AG08396 (cell line): ENCODE measurements around the gene POMGNT2.
A peak's percentile ranks its signal among the peaks of the same experiment; 100 is the strongest.
"Not testable (repeated sequence)": the region's sequence is repeated elsewhere in the genome, so short reads cannot be mapped to it uniquely, and the experiment has no call there.

ENCODE experiments used
- DNase-seq: peaks from one replicate; pipeline ENCODE4 v3.0.0; 2012; ENCODE audit warnings: low spot score, mixed read lengths

The POMGNT2 gene

DNA sequence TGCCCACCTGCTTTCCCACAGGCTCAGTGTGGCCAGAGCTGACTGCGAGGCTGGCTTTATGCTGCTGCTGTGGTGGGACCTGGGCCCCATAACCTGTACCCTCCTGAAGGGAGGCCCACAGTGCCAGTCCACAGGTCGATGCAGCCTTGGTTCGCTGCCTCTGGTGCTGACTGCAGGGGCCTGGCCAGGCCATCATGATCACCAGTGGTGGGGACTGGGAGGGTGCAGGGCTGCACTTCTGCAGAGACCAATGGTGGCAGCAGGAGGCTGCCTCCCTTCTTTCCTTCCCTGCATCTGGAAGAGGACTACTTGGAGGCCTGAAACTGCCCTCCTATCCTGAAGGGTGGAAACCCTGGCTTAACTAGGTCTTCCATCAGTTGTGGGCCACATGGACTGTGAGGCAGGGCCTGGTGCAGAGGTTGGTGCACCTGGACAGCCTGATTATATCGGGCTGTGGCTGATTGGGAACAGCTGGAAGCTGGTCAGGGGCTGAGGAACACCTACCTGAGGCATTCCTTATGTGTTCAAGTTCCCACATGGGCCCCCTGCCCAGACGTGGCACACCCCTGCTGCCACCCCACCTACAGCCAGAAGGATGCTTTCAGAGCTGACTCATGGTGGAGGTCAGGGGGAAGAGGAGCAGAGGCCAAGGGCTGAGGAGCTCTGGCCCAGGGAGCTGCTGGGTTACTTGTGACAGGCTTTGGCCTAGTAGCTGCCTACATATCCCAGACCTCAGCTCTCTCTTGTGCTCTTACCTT lies 29.8 kb downstream of the POMGNT2 start:
- DNase-seq: no peak

GRCh38 chr3:43074901-43075689 lies 30.8 kb downstream of the POMGNT2 start:
- DNase-seq: no peak

DNA sequence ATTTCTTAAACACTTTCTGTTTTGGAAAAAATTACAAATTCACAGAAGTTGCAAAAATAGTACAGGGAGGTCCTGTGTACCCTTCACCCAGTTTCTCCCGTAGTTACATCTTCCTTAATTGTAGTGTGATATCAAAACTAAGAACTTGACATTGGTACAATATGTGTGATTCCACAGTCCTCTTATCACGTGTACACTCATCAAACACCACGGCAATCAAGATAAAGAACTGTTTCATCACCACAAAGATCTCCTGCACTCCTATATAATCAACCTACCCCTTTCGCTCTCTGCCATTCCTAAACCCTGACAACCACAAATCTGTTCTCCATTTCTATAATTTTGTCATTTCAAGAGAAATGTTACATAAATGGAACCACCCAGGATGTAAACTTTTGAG lies 31.4 kb downstream of the POMGNT2 start:
- no peak for DNase-seq

GRCh38 chr3:43073836-43074220 lies 32.1 kb downstream of the POMGNT2 start:
- no peak for DNase-seq

- DNase-seq: no peak
Measured at GRCh38 chr3:43073116-43073835, 32.6 kb downstream of the POMGNT2 start.

DNA sequence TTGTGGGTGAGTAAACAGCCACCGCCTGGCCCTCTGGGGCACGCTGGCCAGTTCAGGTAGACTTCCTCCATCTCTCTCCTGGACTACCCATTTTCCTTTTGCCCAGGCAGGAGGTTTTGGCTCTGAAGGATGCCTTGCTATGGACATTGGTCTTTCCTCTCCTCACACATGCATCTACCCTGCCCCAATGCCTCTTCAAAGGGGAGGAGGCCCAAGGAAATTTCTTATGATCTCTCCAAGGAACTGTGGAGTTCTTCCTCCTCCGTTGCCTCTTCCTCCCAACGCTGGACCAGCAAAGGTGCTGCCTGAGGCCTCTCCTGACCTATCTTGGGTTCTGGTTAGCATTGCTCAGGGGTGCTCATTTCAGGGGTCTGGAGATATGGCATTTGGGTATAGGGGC lies 33.5 kb downstream of the POMGNT2 start:
- DNase-seq: no peak

DNA sequence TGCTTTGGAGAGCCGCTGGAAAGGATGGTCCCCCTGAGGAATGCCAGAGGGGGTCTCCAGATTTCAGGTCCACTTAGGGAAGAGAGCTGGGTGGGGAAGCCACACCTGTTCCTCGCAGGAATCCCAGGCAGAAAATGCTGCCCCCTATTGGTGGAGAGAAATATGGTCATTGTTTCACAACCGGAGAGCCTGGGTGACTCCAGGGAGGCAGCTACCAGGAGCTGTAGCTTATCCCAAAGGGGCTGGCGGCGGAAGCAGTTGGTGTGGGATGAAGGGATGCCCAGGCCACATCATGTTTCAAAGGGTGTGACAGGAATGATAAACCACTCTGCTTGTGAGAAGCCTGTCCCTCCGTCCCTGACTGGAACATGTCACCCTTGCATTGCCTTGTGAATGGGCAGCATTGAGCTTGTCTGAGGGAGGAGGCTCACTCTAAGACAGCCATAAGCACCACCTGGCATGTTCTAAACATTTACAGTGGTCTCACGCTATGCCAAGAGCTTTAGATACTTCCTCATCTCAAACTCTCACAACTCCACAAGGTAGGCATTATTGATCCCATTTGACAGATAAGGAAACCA lies 34.5 kb downstream of the POMGNT2 start:
- peak; percentile 34 for DNase-seq

DNA sequence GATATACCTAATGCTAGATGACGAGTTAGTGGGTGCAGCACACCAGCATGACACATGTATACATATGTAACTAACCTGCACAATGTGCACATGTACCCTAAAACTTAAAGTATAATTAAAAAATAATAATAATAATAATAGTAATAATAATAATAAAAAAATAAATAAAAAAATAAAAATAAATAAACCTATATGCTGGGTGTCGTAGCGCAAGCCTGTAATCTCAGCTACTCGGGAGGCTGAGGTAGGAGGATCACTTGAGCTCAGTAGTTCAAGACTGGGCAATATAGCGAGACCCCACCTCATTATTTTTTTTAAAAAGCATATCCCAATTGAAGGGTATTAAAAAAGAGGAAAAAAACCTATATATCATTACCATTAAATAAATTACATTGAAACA lies 35.2 kb downstream of the POMGNT2 start:
- not testable (repeated sequence) for DNase-seq

GRCh38 chr3:43063114-43063513 lies 42.8 kb downstream of the POMGNT2 start:
- DNase-seq: no peak

GRCh38 chr3:43062564-43063040 lies 43.3 kb downstream of the POMGNT2 start:
- no peak for DNase-seq

DNA sequence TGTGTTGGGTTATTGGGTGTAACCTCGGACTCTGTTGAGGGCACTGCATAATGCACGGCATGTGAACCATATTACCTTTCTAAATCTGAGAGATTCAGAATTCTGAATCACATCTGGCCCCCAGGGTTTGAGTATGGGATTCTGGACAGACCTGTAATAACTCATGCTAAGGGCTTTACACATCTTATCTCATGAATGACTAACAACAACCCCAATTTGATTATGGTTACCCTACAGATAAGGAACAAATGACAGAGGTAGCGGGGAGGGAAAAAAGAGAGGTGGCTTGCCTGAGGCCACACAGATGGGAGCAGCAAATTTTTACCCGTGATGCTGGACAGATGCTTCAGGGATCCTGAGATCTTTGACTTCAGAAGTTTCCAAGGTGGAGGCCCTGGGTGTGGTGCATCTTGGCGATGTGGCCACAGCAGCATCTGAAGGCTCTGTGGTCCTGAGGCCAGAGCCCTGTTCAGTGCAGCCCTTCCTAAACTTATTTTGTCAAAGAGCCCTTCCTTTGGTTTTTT lies 43.8 kb downstream of the POMGNT2 start:
- no peak for DNase-seq

- DNase-seq: no peak
Measured at GRCh38 chr3:43061101-43061895, 44.6 kb downstream of the POMGNT2 start.

DNA sequence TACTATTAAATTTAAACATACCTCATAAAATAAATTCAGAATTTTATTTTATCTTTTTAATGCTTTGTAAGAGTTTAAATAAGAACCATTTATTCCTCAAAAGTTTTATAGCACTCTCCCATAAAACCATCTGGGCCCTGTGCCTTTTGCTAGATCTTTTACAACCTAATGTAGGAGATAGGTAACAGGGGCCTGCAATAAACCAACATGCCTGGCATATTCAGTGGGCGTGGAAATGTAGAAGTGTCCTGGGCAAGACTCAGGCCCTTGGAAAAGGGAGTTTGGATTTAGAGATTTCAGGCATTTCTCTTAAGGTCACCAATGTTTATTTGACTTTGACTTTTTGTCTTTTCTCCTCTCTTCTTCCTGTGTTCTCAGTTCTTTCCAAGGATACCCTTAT lies 46.4 kb downstream of the POMGNT2 start:
- DNase-seq: no peak

GRCh38 chr3:43055806-43056770 lies 49.8 kb downstream of the POMGNT2 start:
- DNase-seq: no peak

GRCh38 chr3:43055393-43055792 lies 50.5 kb downstream of the POMGNT2 start:
- DNase-seq: no peak

DNA sequence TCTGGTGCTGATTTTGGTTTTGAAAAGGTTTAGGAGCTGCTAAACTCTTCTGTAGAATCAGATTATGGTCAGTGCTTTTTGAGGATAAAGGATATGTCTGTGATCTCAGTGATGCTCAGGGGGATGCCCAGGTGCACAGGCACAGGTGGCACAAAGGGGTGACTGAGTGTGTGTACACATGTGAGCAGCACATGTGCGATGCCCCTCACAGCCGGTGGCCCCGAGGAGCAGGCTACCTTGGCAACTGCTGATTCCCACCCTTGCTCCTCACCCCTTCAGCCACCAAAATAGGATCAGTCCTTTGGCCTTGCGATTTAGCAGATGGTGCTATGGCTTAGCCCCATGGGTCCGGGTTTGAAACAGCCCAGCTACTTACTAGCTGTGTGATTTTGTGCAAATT lies 51.1 kb downstream of the POMGNT2 start:
- no peak for DNase-seq

GRCh38 chr3:43053291-43053690 lies 52.6 kb downstream of the POMGNT2 start:
- no peak for DNase-seq

- DNase-seq: no peak
Measured at GRCh38 chr3:43048470-43048869, 57.4 kb downstream of the POMGNT2 start.

- no peak for DNase-seq
Measured at GRCh38 chr3:43046583-43046982, 59.3 kb downstream of the POMGNT2 start.

DNA sequence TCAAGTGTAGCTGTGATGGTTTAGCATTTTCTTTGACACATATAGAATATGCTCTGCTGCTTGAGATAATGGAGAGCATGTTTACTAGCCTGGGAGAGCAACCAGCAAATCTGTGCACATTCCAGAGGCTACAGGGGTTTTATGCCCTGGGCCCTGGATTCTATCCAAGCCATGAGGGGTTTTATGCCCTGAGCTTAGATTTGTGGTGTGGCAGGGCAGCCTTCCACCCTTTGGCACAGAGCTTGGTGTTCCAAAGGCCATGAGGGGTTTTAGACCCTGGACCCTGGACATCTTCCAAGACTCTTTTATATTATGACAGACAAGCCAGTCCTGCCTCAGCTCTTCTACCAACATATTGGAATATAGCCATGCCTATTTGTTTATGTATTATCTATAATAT lies 60.8 kb downstream of the POMGNT2 start:
- DNase-seq: not testable (repeated sequence)
